ENCODE results near the gene FAM13A.

DNA sequence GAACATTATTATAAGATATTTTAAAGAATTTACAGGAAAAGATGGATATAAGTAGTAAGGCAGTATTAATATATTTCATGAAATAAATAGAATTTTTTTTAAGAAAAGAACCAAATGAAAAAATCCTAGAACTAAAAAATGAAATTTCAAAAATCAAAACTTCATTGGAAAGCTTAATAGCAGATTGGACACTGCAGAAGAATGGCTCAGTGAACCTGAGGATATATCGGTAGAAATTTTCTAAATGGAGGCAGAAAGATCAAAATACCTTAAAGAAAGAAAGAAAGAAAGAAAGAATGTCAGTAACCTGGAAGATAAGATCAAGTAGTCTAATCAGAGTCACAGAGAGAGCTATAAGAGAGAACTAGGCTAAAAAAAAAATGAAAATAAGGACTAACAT, 21.3 kb upstream of the FAM13A start:
- no peak for TF ChIP-seq SP4 (CRISPR knock-in tag; IDR thresholded peaks at IDR 0.05)
- TF ChIP-seq HCFC1 (IDR thresholded peaks at IDR 0.05; ENCODE audit: low read depth, low read length), result no peak
